HepG2 (cell line): ENCODE data around the gene CDKN1C. TPM values are rescaled to one million over a fixed set of nuclear protein-coding genes. Genes with fewer than 3 reads are reported as not detected.

Experiments used
- ATAC-seq: fragments of 200-7000 bp; cut with Tn5 transposase; 3 replicates; pipeline ENCODE4 v1.9.1; 2020; ENCODE audit warnings: mild to moderate bottlenecking, moderate library complexity
- BruUV-seq: library from RNA; stranded (reverse); fragments of 400-500 nt; replicated peaks from 2 replicates; lab custom pipeline; 2021; lab: Mats Ljungman, UMichigan
- CTCF ChIA-PET: fragments of 300-600 bp; formaldehyde crosslinking; extraction: SDS; loops from one replicate; lab custom pipeline; 2021; ENCODE audit warnings: low total read pairs, inconsistent platforms, low intra/inter-chr PET ratio; lab: Yijun Ruan, JAX
- POLR2A ChIA-PET: fragments of 350-600 bp; sonication (Branson Sonifier 250); formaldehyde crosslinking; loops from one replicate; lab custom pipeline; 2020; ENCODE audit warnings: antibody characterized with exemption, inconsistent platforms; lab: Yijun Ruan, JAX
- DNase-seq: peaks from one replicate; pipeline ENCODE4 v3.0.0-alpha.2; 2015; ENCODE audit warnings: low spot score
- FAIRE-seq: peaks from 3 replicates; lab custom pipeline; 2011; peaks lifted over from hg19 to GRCh38; lab: Jason Lieb, UNC
- H2AFZ ChIP-seq: one replicate; pipeline ENCODE4 v1.6.1; 2011; ENCODE audit warnings: low read length, inconsistent platforms
- H3K27ac ChIP-seq: fragments of 300-600 bp; 3 replicates; pipeline ENCODE4 v1.8.0; 2011; ENCODE audit warnings: mixed run types, mild to moderate bottlenecking, mixed read lengths, low read length, inconsistent platforms; ENCODE audit not compliant: insufficient read depth; ENCODE audit errors: extremely low read length
- H3K27me3 ChIP-seq, 2 experiments: fragments of 200-600 bp in 1 of 2; 2 replicates in 1 of 2; 3 replicates in 1 of 2; pipeline versions ENCODE4 v1.6.0 to v1.8.0; 2011; ENCODE audit warnings: low read length in 2 of 2, mild to moderate bottlenecking in 2 of 2, moderate library complexity in 2 of 2, inconsistent platforms in 1 of 2; ENCODE audit not compliant: insufficient read depth in 2 of 2, control insufficient read depth in 1 of 2
- H3K36me3 ChIP-seq, 2 experiments: fragments of 200-600 bp in 1 of 2; replicated peaks in 1 of 2; 2 replicates in 1 of 2; 3 replicates in 1 of 2; pipeline versions ENCODE4 v1.5.1 to v1.8.0; 2011; ENCODE audit warnings: low read length in 2 of 2, inconsistent platforms in 1 of 2; ENCODE audit not compliant: insufficient read depth in 2 of 2, control insufficient read depth in 1 of 2
- H3K4me1 ChIP-seq: 2 replicates; pipeline ENCODE4 v1.5.1; 2012; ENCODE audit warnings: low read length, inconsistent platforms; ENCODE audit not compliant: insufficient read depth
- H3K4me2 ChIP-seq: 2 replicates; pipeline ENCODE4 v1.6.0; 2011; ENCODE audit warnings: low read depth, low read length, inconsistent platforms
- H3K4me3 ChIP-seq, 3 experiments: fragments of 200-600 bp in 1 of 3; sonication (generic), shearing (Covaris generic) in 1 of 3; replicated peaks in 1 of 3; 2 replicates each; pipeline ENCODE4 v1.5.1; 2011 to 2016; ENCODE audit warnings: low read length in 3 of 3, inconsistent platforms in 2 of 3, low read depth in 2 of 3, mild to moderate bottlenecking in 2 of 3, control low read depth in 1 of 3, mixed read lengths in 1 of 3; ENCODE audit not compliant: insufficient read depth in 1 of 3
- H3K79me2 ChIP-seq: one replicate; pipeline ENCODE4 v1.6.1; 2011; ENCODE audit warnings: low read length, inconsistent platforms; ENCODE audit not compliant: insufficient read depth
- H3K9ac ChIP-seq: 2 replicates; pipeline ENCODE4 v1.6.0; 2011; ENCODE audit warnings: mild to moderate bottlenecking, low read depth, low read length, inconsistent platforms; ENCODE audit not compliant: insufficient read depth
- H3K9me3 ChIP-seq: 2 replicates; pipeline ENCODE4 v1.5.1; 2012; ENCODE audit warnings: mild to moderate bottlenecking, low read length
- H4K20me1 ChIP-seq: 2 replicates; pipeline ENCODE4 v1.6.0; 2011; ENCODE audit warnings: inconsistent platforms, mild to moderate bottlenecking, low read length, moderate library complexity; ENCODE audit not compliant: insufficient read depth
- EHMT2 ChIP-seq: fragments of 200-600 bp; sonication (generic); IDR thresholded peaks from 2 replicates; pipeline ENCODE4 v1.7.0; 2017; ENCODE audit warnings: antibody characterized with exemption, low read depth, low read length, borderline replicate concordance
- SRSF1 ChIP-seq: fragments of 200-400 bp; formaldehyde crosslinking; optimal IDR thresholded peaks from 2 replicates; pipeline ENCODE3; 2017; ENCODE audit warnings: mild to moderate bottlenecking, low read depth, low read length, moderate library complexity
- ZNF205 ChIP-seq: IDR thresholded peaks from 2 replicates; pipeline ENCODE4 v1.6.1; 2018; ENCODE audit warnings: missing biosample characterization, missing genetic modification reagents
- ZNF546 ChIP-seq: sonication (generic); formaldehyde crosslinking; conservative IDR thresholded peaks from 2 replicates; pipeline ENCODE4 v1.8.1; 2023; ENCODE audit warnings: mild to moderate bottlenecking, missing genetic modification reagents
- WGBS: methylation state at CpG from one replicate; pipeline ENCODE4 v1.1.6; 2017; ENCODE audit warnings: low lambda C conversion rate; 5-methylcytosine and 5-hydroxymethylcytosine counted together
- in situ Hi-C: cut with HindIII; loops from 2 replicates; pipeline ENCODE4 v1.10.0; 2017; ENCODE audit warnings: low pct_unique_long_range_greater_than_20kb; ENCODE audit not compliant: extremely low pct_ligation_motif_present
- intact Hi-C: fragments of 100-400 bp; cut with micrococcal nuclease; formaldehyde crosslinking; loops from one replicate; pipeline ENCODE4 v1.10.0; 2022; ENCODE audit not compliant: unreplicated experiment
- polyA plus RNA-seq, 8 experiments: library from polyadenylated mRNA; depleted of rRNA in 3 of 8; stranded (reverse) in 7 of 8; unstranded in 1 of 8; fragments of >200 nt; fragmentation: Illumina TruSeq in 4 of 8; extraction: Trizol in 4 of 8; gene quantifications; 2 replicates each; pipeline versions ENCODE4 v1.2.1 to v1.2.3, GENCODE V29; 2011 to 2016; ENCODE audit warnings: low read depth in 4 of 8, missing spikeins in 1 of 8, mixed read lengths in 1 of 8; ENCODE audit not compliant: insufficient read depth in 1 of 8
- total RNA-seq, 5 experiments: library from RNA; depleted of rRNA; stranded (reverse); fragments of >200 nt; fragmentation: Illumina TruSeq; extraction: Trizol; gene quantifications; 2 replicates each; pipeline ENCODE4 v1.2.3, GENCODE V29; 2016; ENCODE audit warnings: low read depth in 1 of 5
- TF ChIP-seq, protein P1 (sequence below): sonication (generic); formaldehyde crosslinking; IDR thresholded peaks from 2 replicates; pipeline ENCODE4 v1.8.0; 2022; ENCODE audit warnings: missing genetic modification reagents, mild to moderate bottlenecking, inconsistent platforms, borderline replicate concordance
- TF ChIP-seq, protein P2 (sequence below): sonication (generic); formaldehyde crosslinking; IDR thresholded peaks from 2 replicates; pipeline ENCODE4 v1.5.0; 2020; ENCODE audit warnings: missing genetic modification reagents
- TF ChIP-seq, protein P3 (sequence below): fragments of 450-650 bp; IDR thresholded peaks from 2 replicates; pipeline ENCODE4 v1.6.1; 2016

CDKN1C gene
- total and polyA plus RNA-seq, 2 of the 13 experiments (the other 11 are each of a cell fraction or from before 2014, with no cell fraction given) = not detected

DNA sequence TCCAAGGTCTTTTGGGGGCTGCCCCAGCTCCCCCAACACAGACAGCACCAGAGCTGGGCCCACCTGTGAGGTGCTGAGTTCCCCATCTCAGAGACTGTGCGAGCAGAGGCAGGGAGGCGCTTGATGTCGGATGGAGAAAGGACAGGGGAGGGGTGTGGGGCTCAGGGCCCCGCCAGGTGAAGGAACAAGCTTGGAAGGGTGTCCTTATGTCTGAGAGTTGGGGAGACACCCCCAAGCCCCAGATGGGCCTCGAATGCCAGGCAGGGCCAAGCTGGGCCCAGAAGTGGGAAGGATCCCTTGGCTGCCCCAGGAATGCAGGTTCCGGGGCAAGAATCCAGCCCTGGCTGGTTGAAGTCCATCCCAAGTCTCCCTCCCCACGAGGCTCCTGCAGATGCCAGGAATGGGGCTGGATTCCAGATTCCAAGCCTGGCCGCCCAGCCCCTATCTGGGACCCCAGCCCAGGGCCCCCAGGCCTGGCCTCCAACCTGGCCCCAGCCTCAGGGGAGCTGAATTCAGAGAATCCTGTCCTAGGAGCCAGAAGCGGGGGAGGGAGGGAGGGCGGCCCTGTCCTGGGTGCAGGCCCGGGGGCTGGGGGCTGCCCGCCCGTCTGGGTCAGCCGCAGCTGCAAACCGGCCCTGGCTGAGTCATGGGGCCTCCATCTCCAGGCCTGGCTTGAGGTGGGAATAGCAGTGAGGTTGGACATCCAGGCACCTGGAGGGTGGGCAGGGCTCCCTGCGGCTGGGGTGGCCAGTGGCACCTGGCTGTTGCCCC, 50.9 kb downstream of the CDKN1C start (continued):
- no peak for TF ChIP-seq SRSF1
- TF ChIP-seq, protein P1, sequence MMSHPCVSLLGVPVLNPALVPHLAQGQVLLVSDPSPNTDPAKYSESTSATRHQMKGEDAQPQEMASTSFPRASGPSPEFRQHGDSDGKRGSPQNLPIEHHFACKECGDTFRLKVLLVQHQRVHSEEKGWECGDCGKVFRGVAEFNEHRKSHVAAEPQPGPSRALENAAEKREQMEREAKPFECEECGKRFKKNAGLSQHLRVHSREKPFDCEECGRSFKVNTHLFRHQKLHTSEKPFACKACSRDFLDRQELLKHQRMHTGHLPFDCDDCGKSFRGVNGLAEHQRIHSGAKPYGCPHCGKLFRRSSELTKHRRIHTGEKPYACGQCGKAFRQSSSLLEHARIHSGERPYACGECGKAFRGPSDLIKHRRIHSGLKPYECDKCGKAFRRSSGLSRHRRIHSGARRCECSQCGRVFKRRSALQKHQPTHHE = no peak
- TF ChIP-seq, protein P2, sequence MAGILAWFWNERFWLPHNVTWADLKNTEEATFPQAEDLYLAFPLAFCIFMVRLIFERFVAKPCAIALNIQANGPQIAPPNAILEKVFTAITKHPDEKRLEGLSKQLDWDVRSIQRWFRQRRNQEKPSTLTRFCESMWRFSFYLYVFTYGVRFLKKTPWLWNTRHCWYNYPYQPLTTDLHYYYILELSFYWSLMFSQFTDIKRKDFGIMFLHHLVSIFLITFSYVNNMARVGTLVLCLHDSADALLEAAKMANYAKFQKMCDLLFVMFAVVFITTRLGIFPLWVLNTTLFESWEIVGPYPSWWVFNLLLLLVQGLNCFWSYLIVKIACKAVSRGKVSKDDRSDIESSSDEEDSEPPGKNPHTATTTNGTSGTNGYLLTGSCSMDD (CRISPR knock-in tag) = no peak

DNA sequence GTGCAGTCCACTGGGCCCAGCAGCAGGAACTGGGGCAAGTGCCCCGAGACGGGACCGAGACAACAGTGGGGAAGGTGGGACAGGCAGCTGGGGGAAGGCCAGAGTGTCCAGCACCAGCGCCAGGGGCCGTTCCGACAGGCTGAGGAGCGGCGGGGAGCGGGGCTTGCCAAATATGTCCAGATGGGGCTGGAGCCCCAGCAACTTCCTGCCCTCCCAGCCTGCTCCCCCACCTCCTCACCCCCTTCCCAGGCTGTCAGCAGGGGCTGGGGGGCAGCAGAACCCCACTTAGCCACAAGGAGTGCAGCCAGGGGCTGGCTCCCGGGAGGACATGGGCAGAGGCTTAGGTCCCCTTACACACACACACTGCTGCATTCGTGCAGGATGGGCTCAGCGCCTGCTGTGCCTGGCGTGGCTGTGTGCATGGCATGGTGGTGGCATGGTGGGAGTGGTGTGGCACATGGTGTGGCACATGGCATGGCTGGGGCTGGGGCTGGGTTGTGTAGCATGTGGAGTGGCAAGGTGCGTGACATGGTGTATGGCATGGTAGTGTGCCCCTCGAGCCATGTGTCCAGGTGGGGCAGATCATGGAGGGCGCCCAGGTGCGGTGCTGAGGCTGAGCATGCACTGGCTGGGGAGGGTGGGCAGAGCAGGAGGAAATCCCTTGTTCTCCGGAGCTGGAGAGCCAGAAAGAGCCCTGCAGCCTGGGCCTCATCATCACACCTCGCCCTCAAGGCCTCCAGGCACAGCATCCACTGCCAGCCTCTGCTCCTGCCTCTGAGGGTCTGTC, 51.7 kb downstream of the CDKN1C start:
- H3K27ac ChIP-seq = no peak overlapping the region
- FAIRE-seq (no peak), DNase-seq (no peak), ATAC-seq (no peak)
- in situ Hi-C loops (no loop called here), intact Hi-C loops (no loop called here)
- 41% methylated on average over 8 of the region's 19 CpGs for whole genome bisulfite sequencing
- peaks cover 25% of the 10 kb centered on the region for H3K4me1 ChIP-seq
- no peaks in the 10 kb centered on the region for H3K36me3 ChIP-seq
- H3K9ac ChIP-seq = no peak overlapping the region
- TF ChIP-seq ZNF205 = no peak
- no peak for TF ChIP-seq ZNF546 (CRISPR knock-in tag)
- no peak for TF ChIP-seq EHMT2
- TF ChIP-seq, protein P1 = no peak
- TF ChIP-seq, protein P3, sequence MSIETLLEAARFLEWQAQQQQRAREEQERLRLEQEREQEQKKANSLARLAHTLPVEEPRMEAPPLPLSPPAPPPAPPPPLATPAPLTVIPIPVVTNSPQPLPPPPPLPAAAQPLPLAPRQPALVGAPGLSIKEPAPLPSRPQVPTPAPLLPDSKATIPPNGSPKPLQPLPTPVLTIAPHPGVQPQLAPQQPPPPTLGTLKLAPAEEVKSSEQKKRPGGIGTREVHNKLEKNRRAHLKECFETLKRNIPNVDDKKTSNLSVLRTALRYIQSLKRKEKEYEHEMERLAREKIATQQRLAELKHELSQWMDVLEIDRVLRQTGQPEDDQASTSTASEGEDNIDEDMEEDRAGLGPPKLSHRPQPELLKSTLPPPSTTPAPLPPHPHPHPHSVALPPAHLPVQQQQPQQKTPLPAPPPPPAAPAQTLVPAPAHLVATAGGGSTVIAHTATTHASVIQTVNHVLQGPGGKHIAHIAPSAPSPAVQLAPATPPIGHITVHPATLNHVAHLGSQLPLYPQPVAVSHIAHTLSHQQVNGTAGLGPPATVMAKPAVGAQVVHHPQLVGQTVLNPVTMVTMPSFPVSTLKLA = peak; percentile 97
- H3K4me3 ChIP-seq = no peak overlapping the region
- peaks cover 6% of the 10 kb centered on the region for H3K9me3 ChIP-seq
- CTCF ChIA-PET = no interaction called here
- no peaks in the 10 kb centered on the region for H3K79me2 ChIP-seq
- no peaks in the 10 kb centered on the region for H4K20me1 ChIP-seq
- POLR2A ChIA-PET = no interaction called here
- no peak overlapping the region for H3K4me2 ChIP-seq
- BruUV-seq = no TSS peak
- peaks cover 10 to 62% of the 10 kb centered on the region in 2 experiments; a peak in 4 of 5 replicates for H3K27me3 ChIP-seq
- no peak overlapping the region for H2AFZ ChIP-seq
